Fibroblast of mammary gland (primary cell): ENCODE results near the gene BBLN.
A peak's percentile ranks its signal among the peaks of the same experiment; 100 is the strongest.

Experiments
- DNase-seq: peaks from one replicate; pipeline ENCODE4 v3.0.0-alpha.2; 2010; ENCODE audit warnings: low read depth
- H3K4me3 ChIP-seq: 2 replicates; pipeline ENCODE4 v1.5.1; 2011; ENCODE audit warnings: low read depth, mild to moderate bottlenecking, low read length, moderate library complexity; ENCODE audit not compliant: control insufficient read depth
- CTCF ChIP-seq: conservative IDR thresholded peaks from 2 replicates; pipeline ENCODE4 v1.5.1; 2011; ENCODE audit warnings: low read depth, low read length, inconsistent platforms; ENCODE audit not compliant: control insufficient read depth, insufficient read depth

BBLN gene

GRCh38 chr9:128168731-128169308 is 8.8 kb downstream of the BBLN start:
- no peak for DNase-seq
- no peak for TF ChIP-seq CTCF

GRCh38 chr9:128169492-128169891 is 9.4 kb downstream of the BBLN start:
- TF ChIP-seq CTCF: no peak
- H3K4me3 ChIP-seq: no peak overlapping the region

More at GRCh38 chr9:128168731-128169308, 8.8 kb downstream of the BBLN start:
- H3K4me3 ChIP-seq: no peak overlapping the region

GRCh38 chr9:128169925-128170324 is 9.9 kb downstream of the BBLN start:
- H3K4me3 ChIP-seq: no peak overlapping the region
- TF ChIP-seq CTCF: no peak
- no peak for DNase-seq

More at GRCh38 chr9:128169492-128169891, 9.4 kb downstream of the BBLN start:
- no peak for DNase-seq

- no peak for TF ChIP-seq CTCF
- DNase-seq: no peak
- H3K4me3 ChIP-seq: no peak overlapping the region
These were observed 14.0 kb downstream of the BBLN start for GRCh38 chr9:128174062-128174461.

GRCh38 chr9:128175102-128175563 is 15.1 kb downstream of the BBLN start:
- peak; percentile 58 for DNase-seq
- H3K4me3 ChIP-seq: no peak overlapping the region
- TF ChIP-seq CTCF: no peak

DNA sequence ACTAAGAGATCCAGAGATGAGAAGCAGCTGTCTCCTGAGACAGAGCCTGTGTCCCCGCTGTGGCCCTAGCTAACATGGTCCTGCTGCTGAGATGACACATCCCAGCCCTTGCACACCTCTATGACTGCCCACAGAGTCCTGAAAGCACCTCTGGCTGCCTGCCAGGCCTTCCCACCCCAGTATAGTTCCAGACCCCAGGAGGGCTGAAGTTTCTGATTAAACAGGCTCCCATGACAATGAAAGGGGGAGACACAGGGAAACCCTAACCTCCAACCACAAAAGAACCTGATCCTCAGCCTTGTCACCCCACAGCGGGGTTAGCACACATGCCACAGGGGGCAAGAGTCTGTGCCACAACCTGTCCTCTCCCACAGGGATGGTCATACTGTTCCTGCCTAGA is 15.7 kb downstream of the BBLN start:
- no peak overlapping the region for H3K4me3 ChIP-seq
- TF ChIP-seq CTCF: no peak
- no peak for DNase-seq
